HepG2 (cell line): ENCODE measurements around the gene ACSL3. TPM values are rescaled to one million over a fixed set of nuclear protein-coding genes. Genes with fewer than 3 reads are reported as not detected.

ENCODE experiments used
- BHLHE40 ChIP-seq: IDR thresholded peaks from 2 replicates; pipeline ENCODE4 v1.6.1; 2011; ENCODE audit warnings: low read length, improper control_type of control experiment
- FOXK2 ChIP-seq: fragments of 450-650 bp; IDR thresholded peaks from 2 replicates; pipeline ENCODE4 v1.6.1; 2016
- NCOR1 ChIP-seq: fragments of 200-600 bp; sonication (generic); IDR thresholded peaks from 2 replicates; pipeline ENCODE4 v1.7.0; 2017; ENCODE audit warnings: antibody characterized with exemption, low read length, borderline replicate concordance
- SIX4 ChIP-seq: sonication (generic); formaldehyde crosslinking; IDR thresholded peaks from 2 replicates; pipeline ENCODE4 v1.4.0; 2020; ENCODE audit warnings: missing genetic modification reagents
- SYNCRIP ChIP-seq: fragments of 200-400 bp; formaldehyde crosslinking; IDR thresholded peaks from 2 replicates; pipeline ENCODE4 v1.6.1; 2018; ENCODE audit warnings: mild to moderate bottlenecking, low read depth, low read length; ENCODE audit not compliant: insufficient read depth
- ZNF235 ChIP-seq: sonication (generic); formaldehyde crosslinking; IDR thresholded peaks from 2 replicates; pipeline ENCODE4 v1.8.1; 2023; ENCODE audit warnings: mild to moderate bottlenecking, missing genetic modification reagents, borderline replicate concordance
- ZNF33A ChIP-seq: sonication (generic); formaldehyde crosslinking; IDR thresholded peaks from 2 replicates; pipeline ENCODE4 v1.5.1; 2020; ENCODE audit warnings: missing genetic modification reagents, mild to moderate bottlenecking, moderate library complexity, borderline replicate concordance
- polyA plus RNA-seq, 8 experiments: library from polyadenylated mRNA; depleted of rRNA in 3 of 8; stranded (reverse) in 7 of 8; unstranded in 1 of 8; fragments of >200 nt; fragmentation: Illumina TruSeq in 4 of 8; extraction: Trizol in 4 of 8; gene quantifications; 2 replicates each; pipeline versions ENCODE4 v1.2.1 to v1.2.3, GENCODE V29; 2011 to 2016; ENCODE audit warnings: low read depth in 4 of 8, missing spikeins in 1 of 8, mixed read lengths in 1 of 8; ENCODE audit not compliant: insufficient read depth in 1 of 8
- total RNA-seq, 5 experiments: library from RNA; depleted of rRNA; stranded (reverse); fragments of >200 nt; fragmentation: Illumina TruSeq; extraction: Trizol; gene quantifications; 2 replicates each; pipeline ENCODE4 v1.2.3, GENCODE V29; 2016; ENCODE audit warnings: low read depth in 1 of 5
- TF ChIP-seq, protein P1 (sequence below): sonication (generic); formaldehyde crosslinking; IDR thresholded peaks from 2 replicates; pipeline ENCODE4 v1.5.0; 2020; ENCODE audit warnings: mild to moderate bottlenecking, missing genetic modification reagents
- TF ChIP-seq, protein P2 (sequence below): sonication (generic); formaldehyde crosslinking; conservative IDR thresholded peaks from 2 replicates; pipeline ENCODE4 v1.8.0; 2022; ENCODE audit warnings: mild to moderate bottlenecking, moderate library complexity, missing genetic modification reagents
- TF ChIP-seq, protein P3 (sequence below), 2 experiments: sonication (generic) in 1 of 2; formaldehyde crosslinking in 1 of 2; IDR thresholded peaks; 2 replicates each; pipeline versions ENCODE4 v1.5.1 to v1.6.1; 2011 to 2020; ENCODE audit warnings: borderline replicate concordance in 1 of 2, low read depth in 1 of 2, low read length in 1 of 2, mild to moderate bottlenecking in 1 of 2, missing genetic modification reagents in 1 of 2, moderate library complexity in 1 of 2
- TF ChIP-seq, protein P4 (sequence below): sonication (generic); formaldehyde crosslinking; IDR thresholded peaks from 2 replicates; pipeline ENCODE4 v1.4.0; 2020; ENCODE audit warnings: mild to moderate bottlenecking, missing genetic modification reagents

Gene ACSL3
- total and polyA plus RNA-seq, 2 of the 13 experiments (the other 11 are each of a cell fraction or from before 2014, with no cell fraction given): 305 to 365 TPM

DNA sequence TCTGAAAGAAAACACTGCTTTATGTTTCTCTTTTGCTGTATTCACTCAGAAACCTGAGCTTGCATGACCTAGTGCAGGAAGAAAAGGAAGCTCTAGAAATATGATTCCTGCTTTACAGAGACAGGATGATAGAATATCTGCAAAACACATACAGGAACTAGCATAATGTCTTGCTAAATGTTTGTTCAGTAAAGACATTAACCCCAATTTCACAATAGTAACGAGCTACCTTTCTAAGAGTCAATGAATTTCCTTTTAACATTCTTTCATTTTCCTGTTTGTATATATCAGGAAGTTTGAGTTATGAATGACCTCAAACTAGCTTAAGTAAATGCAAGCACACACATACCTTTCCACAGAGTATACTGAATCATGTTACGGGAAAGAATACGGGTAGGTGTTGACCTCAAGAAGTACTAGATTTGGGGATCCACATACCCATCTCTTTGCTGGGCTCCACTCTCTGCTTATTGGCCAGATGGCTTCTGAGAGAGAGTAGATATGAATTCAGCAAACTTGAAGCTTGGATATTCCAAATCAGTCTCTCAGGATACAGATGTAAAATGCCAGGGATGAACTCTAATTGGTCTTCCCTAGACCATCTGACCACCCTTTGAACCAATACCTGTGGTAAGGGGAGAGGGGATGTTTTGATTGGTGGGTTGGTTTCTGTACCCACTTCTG lies 18.2 kb upstream of the ACSL3 start (continued):
- TF ChIP-seq, protein P1, sequence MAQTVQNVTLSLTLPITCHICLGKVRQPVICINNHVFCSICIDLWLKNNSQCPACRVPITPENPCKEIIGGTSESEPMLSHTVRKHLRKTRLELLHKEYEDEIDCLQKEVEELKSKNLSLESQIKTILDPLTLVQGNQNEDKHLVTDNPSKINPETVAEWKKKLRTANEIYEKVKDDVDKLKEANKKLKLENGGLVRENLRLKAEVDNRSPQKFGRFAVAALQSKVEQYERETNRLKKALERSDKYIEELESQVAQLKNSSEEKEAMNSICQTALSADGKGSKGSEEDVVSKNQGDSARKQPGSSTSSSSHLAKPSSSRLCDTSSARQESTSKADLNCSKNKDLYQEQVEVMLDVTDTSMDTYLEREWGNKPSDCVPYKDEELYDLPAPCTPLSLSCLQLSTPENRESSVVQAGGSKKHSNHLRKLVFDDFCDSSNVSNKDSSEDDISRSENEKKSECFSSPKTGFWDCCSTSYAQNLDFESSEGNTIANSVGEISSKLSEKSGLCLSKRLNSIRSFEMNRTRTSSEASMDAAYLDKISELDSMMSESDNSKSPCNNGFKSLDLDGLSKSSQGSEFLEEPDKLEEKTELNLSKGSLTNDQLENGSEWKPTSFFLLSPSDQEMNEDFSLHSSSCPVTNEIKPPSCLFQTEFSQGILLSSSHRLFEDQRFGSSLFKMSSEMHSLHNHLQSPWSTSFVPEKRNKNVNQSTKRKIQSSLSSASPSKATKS (CRISPR knock-in tag): 0 out of 2 replicates have a peak, but pooled peaks have one; percentile 52
- TF ChIP-seq SIX4 (peak; percentile 95), ZNF235 (no peak), ZNF33A (CRISPR knock-in tag) (no peak), NCOR1 (peak; percentile 75; the same call in 1 of the 2 replicates), SYNCRIP (no peak), FOXK2 (peak; percentile 20; the same call in 1 of the 2 replicates), BHLHE40 (no peak)
- TF ChIP-seq, protein P2, sequence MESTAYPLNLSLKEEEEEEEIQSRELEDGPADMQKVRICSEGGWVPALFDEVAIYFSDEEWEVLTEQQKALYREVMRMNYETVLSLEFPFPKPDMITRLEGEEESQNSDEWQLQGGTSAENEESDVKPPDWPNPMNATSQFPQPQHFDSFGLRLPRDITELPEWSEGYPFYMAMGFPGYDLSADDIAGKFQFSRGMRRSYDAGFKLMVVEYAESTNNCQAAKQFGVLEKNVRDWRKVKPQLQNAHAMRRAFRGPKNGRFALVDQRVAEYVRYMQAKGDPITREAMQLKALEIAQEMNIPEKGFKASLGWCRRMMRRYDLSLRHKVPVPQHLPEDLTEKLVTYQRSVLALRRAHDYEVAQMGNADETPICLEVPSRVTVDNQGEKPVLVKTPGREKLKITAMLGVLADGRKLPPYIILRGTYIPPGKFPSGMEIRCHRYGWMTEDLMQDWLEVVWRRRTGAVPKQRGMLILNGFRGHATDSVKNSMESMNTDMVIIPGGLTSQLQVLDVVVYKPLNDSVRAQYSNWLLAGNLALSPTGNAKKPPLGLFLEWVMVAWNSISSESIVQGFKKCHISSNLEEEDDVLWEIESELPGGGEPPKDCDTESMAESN (CRISPR knock-in tag): peak; percentile 67; the same call in 1 of the 2 replicates
- TF ChIP-seq, protein P3, sequence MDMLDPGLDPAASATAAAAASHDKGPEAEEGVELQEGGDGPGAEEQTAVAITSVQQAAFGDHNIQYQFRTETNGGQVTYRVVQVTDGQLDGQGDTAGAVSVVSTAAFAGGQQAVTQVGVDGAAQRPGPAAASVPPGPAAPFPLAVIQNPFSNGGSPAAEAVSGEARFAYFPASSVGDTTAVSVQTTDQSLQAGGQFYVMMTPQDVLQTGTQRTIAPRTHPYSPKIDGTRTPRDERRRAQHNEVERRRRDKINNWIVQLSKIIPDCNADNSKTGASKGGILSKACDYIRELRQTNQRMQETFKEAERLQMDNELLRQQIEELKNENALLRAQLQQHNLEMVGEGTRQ (IDR thresholded peaks at IDR 0.05; ENCODE audit: low read depth, low read length): peak; percentile 57; the same call in 1 of the 2 replicates
- TF ChIP-seq, protein P3 (CRISPR knock-in tag; IDR thresholded peaks at IDR 0.05; ENCODE audit: borderline replicate concordance): peak; percentile 29; the same call in 1 of the 2 replicates
- TF ChIP-seq, protein P4, sequence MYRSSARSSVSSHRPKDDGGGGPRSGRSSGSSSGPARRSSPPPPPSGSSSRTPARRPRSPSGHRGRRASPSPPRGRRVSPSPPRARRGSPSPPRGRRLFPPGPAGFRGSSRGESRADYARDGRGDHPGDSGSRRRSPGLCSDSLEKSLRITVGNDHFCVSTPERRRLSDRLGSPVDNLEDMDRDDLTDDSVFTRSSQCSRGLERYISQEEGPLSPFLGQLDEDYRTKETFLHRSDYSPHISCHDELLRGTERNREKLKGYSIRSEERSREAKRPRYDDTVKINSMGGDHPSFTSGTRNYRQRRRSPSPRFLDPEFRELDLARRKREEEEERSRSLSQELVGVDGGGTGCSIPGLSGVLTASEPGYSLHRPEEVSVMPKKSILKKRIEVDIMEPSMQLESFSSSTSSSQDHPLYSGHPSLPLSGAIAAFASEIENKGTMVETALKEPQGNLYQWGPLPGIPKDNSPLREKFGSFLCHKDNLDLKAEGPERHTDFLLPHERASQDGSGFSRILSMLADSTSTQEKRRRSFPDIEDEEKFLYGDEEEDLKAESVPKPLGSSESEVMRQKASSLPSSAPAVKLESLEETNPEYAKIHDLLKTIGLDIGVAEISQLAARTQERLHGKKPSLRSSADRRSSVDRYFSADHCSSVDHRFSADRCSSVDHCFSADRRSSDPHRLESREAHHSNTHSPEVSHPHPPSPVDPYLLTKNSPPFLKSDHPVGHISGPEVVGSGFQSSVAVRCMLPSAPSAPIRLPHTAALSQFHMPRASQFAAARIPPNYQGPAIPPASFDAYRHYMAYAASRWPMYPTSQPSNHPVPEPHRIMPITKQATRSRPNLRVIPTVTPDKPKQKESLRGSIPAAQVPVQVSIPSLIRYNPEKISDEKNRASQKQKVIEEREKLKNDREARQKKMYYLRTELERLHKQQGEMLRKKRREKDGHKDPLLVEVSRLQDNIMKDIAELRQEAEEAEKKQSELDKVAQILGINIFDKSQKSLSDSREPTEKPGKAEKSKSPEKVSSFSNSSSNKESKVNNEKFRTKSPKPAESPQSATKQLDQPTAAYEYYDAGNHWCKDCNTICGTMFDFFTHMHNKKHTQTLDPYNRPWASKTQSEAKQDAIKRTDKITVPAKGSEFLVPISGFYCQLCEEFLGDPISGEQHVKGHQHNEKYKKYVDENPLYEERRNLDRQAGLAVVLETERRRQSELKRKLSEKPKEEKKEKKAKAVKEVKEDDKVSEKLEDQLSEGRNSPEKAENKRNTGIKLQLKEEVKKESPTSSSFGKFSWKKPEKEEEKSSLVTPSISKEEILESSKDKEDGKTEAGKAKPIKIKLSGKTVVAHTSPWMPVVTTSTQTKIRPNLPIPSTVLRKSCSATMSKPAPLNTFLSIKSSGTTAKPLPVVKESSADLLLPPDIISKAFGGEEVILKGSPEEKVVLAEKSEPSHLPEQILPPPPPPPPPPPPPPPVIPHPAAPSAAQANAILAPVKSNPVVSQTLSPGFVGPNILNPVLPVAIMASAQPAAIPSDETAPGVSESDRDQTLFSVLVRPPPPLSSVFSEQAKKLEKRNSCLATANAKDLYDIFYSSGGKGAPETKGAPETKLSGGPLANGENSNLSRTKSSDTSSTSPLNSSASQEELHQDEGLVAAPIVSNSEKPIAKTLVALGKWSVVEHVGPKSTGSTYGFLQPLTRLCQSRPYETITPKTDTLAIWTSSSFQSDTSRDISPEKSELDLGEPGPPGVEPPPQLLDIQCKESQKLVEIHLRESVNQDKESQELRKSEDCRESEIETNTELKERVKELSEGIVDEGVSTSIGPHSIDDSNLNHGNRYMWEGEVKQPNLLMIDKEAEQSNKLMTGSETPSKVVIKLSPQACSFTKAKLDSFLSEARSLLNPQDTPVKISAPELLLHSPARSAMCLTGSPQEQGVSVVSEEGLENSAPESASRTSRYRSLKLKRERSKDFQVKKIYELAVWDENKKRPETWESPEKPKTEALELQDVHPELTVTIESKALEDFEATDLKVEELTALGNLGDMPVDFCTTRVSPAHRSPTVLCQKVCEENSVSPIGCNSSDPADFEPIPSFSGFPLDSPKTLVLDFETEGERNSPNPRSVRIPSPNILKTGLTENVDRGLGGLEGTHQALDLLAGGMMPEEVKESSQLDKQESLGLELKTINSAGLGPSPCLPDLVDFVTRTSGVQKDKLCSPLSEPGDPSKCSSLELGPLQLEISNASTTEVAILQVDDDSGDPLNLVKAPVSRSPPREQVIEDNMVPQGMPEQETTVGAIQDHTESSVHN: no peak
